GM10266 (cell line): ENCODE data around the gene GYG1.
A peak's percentile ranks its signal among the peaks of the same experiment; 100 is the strongest.

Source experiments
- DNase-seq: peaks from one replicate; pipeline ENCODE4 v3.0.0; 2012; ENCODE audit errors: extremely low spot score
- CTCF ChIP-seq: IDR thresholded peaks from 2 replicates; pipeline ENCODE4 v1.5.1; 2012; ENCODE audit warnings: mild to moderate bottlenecking, low read depth; ENCODE audit not compliant: control insufficient read depth, insufficient read depth; ENCODE audit errors: missing control alignments

Gene GYG1

GRCh38 chr3:148990236-148990635 lies 1.1 kb upstream of the GYG1 start:
- DNase-seq: peak; percentile 56

GRCh38 chr3:148992027-148992634 lies 791 bp downstream of the GYG1 start:
- peak; percentile 60 for DNase-seq
- TF ChIP-seq CTCF: no peak

More at GRCh38 chr3:148990236-148990635, 1.1 kb upstream of the GYG1 start:
- TF ChIP-seq CTCF: no peak

GRCh38 chr3:148992635-148993255 lies 1.4 kb downstream of the GYG1 start:
- no peak for DNase-seq
- TF ChIP-seq CTCF: no peak

GRCh38 chr3:148997623-148998022 lies 6.3 kb downstream of the GYG1 start:
- no peak for DNase-seq

GRCh38 chr3:148998297-148998696 lies 7.0 kb downstream of the GYG1 start:
- DNase-seq: no peak
- TF ChIP-seq CTCF: no peak

More at GRCh38 chr3:148997623-148998022, 6.3 kb downstream of the GYG1 start:
- no peak for TF ChIP-seq CTCF

- no peak for TF ChIP-seq CTCF
- no peak for DNase-seq
Measured at GRCh38 chr3:148998715-148999423, 7.5 kb downstream of the GYG1 start.

GRCh38 chr3:148999806-149000205 lies 8.5 kb downstream of the GYG1 start:
- TF ChIP-seq CTCF: no peak
- DNase-seq: no peak
